Upper lobe of right lung (tissue), 1 donor: Measurements from ENCODE around the gene PLCH2. TPM values are rescaled to one million over a fixed set of nuclear protein-coding genes. Genes with fewer than 3 reads are reported as not detected.

Source experiments
- ATAC-seq: fragments of 200-7000 bp; cut with Tn5 transposase; one replicate; pipeline ENCODE4 v1.9.1; 2020; ENCODE audit warnings: mild to moderate bottlenecking, moderate library complexity
- DNase-seq: peaks from one replicate; pipeline ENCODE4 v3.0.0-alpha.2; 2020
- H3K27ac ChIP-seq: fragments of 200-600 bp; one replicate; pipeline ENCODE4 v1.8.0; 2022
- H3K27me3 ChIP-seq: fragments of 200-600 bp; one replicate; pipeline ENCODE4 v1.8.0; 2022; ENCODE audit warnings: mild to moderate bottlenecking
- H3K36me3 ChIP-seq: fragments of 200-600 bp; one replicate; pipeline ENCODE4 v1.8.0; 2022
- H3K4me1 ChIP-seq: fragments of 200-600 bp; one replicate; pipeline ENCODE4 v1.8.0; 2022
- H3K4me3 ChIP-seq: fragments of 200-600 bp; one replicate; pipeline ENCODE4 v1.8.0; 2022; ENCODE audit warnings: mild to moderate bottlenecking
- H3K9me3 ChIP-seq: fragments of 200-600 bp; one replicate; pipeline ENCODE4 v1.8.0; 2022
- CTCF ChIP-seq: fragments of 200-600 bp; IDR thresholded peaks from one replicate; pipeline ENCODE4 v1.8.0; 2022; ENCODE audit warnings: antibody characterized with exemption
- intact Hi-C: fragments of 100-400 bp; cut with DNase I; formaldehyde crosslinking; loops from one replicate; pipeline ENCODE4 v1.11.0; 2022
- total RNA-seq: library from RNA; stranded (reverse); fragmentation: NEBNext Ultra II Directional; extraction: Animal tissue kit (Norgen Biotek cat#: 25700); gene quantifications from one replicate; pipeline ENCODE4 v1.2.1, GENCODE V29; 2021
- donor health status: DM: no; HTN: yes; CAD: no; lungs with severe emphysema.

PLCH2 gene
- total RNA-seq, 1 donor from 2014 or later, result 2.4 TPM

- no peaks in the 10 kb centered on the region for H3K9me3 ChIP-seq
- ATAC-seq (no peak), DNase-seq (no peak)
- H3K27ac ChIP-seq, result no peak overlapping the region
- TF ChIP-seq CTCF, result no peak
- peaks cover 50% of the 10 kb centered on the region for H3K27me3 ChIP-seq
- no peaks in the 10 kb centered on the region for H3K36me3 ChIP-seq
- H3K4me1 ChIP-seq, result no peaks in the 10 kb centered on the region
- intact Hi-C loops, result no loop called here
- H3K4me3 ChIP-seq, result no peak overlapping the region
Measured at GRCh38 chr1:2442661-2443060, 33.4 kb upstream of the PLCH2 start.

GRCh38 chr1:2443277-2444137 is 32.6 kb upstream of the PLCH2 start:
- Histone ChIP-seq H3K4me3 (no peak overlapping the region), H3K4me1 (no peaks in the 10 kb centered on the region), H3K9me3 (no peaks in the 10 kb centered on the region), H3K27me3 (peaks cover 50% of the 10 kb centered on the region), H3K36me3 (no peaks in the 10 kb centered on the region), H3K27ac (no peak overlapping the region)
- intact Hi-C loops, result no loop called here
- DNase-seq, result no peak
- TF ChIP-seq CTCF, result no peak
- no peak for ATAC-seq

GRCh38 chr1:2444138-2444591 is 31.9 kb upstream of the PLCH2 start:
- intact Hi-C loops, result no loop called here
- no peaks in the 10 kb centered on the region for H3K9me3 ChIP-seq
- no peaks in the 10 kb centered on the region for H3K36me3 ChIP-seq
- H3K4me3 ChIP-seq, result no peak overlapping the region
- no peak for TF ChIP-seq CTCF
- no peak for DNase-seq
- peaks cover 50% of the 10 kb centered on the region for H3K27me3 ChIP-seq
- no peaks in the 10 kb centered on the region for H3K4me1 ChIP-seq
- ATAC-seq, result no peak
- no peak overlapping the region for H3K27ac ChIP-seq

- Histone ChIP-seq H3K36me3 (no peaks in the 10 kb centered on the region), H3K27ac (no peak overlapping the region), H3K4me3 (no peak overlapping the region), H3K4me1 (no peaks in the 10 kb centered on the region), H3K9me3 (no peaks in the 10 kb centered on the region), H3K27me3 (peaks cover 50% of the 10 kb centered on the region)
- TF ChIP-seq CTCF, result no peak
- intact Hi-C loops, result no loop called here
- DNase-seq, result no peak
- no peak for ATAC-seq
Measured at GRCh38 chr1:2445162-2445822, 30.8 kb upstream of the PLCH2 start.

- Histone ChIP-seq H3K27me3 (peaks cover 50% of the 10 kb centered on the region), H3K36me3 (no peaks in the 10 kb centered on the region), H3K27ac (no peak overlapping the region), H3K4me3 (no peak overlapping the region), H3K9me3 (no peaks in the 10 kb centered on the region), H3K4me1 (no peaks in the 10 kb centered on the region)
- ATAC-seq, result no peak
- TF ChIP-seq CTCF, result no peak
- intact Hi-C loops, result no loop called here
- no peak for DNase-seq
Measured at GRCh38 chr1:2445823-2446215, 30.3 kb upstream of the PLCH2 start.
